H1 (cell line): ENCODE results near the gene KCND3. TPM values are rescaled to one million over a fixed set of nuclear protein-coding genes. Genes with fewer than 3 reads are reported as not detected.

Source experiments
- CTCF ChIA-PET: fragments of 300-600 bp; sonication (Branson Sonifier 250); formaldehyde crosslinking; loops from one replicate; lab custom pipeline; 2021; ENCODE audit not compliant: partially characterized antibody; lab: Charles Lee
- POLR2A ChIA-PET: fragments of 300-600 bp; sonication (Branson Sonifier 250); formaldehyde crosslinking; loops from one replicate; lab custom pipeline; 2021; ENCODE audit warnings: inconsistent platforms; ENCODE audit not compliant: partially characterized antibody; lab: Charles Lee
- DNase-seq, 2 experiments: peaks; one replicate each; pipeline versions ENCODE4 v3.0.0 to v3.0.0-alpha.2; 2010 to 2022; ENCODE audit warnings: low spot score in 2 of 2, low read depth in 1 of 2, mixed read lengths in 1 of 2
- FAIRE-seq: peaks from 2 replicates; lab custom pipeline; 2011; peaks lifted over from hg19 to GRCh38; lab: Jason Lieb, UNC
- H2AFZ ChIP-seq: 2 replicates; pipeline ENCODE4 v1.8.1; 2012; ENCODE audit warnings: low read length, inconsistent platforms
- H2AK5ac ChIP-seq: 2 replicates; pipeline ENCODE4 v1.6.1; 2013; ENCODE audit warnings: low read depth, low read length
- H2BK120ac ChIP-seq: replicated peaks from 2 replicates; pipeline ENCODE3; 2013; ENCODE audit warnings: low read depth, low read length, inconsistent platforms
- H2BK12ac ChIP-seq: 2 replicates; pipeline ENCODE4 v1.6.1; 2013; ENCODE audit warnings: low read depth, low read length
- H2BK15ac ChIP-seq: 2 replicates; pipeline ENCODE4 v1.6.1; 2013; ENCODE audit warnings: low read length
- H2BK20ac ChIP-seq: 2 replicates; pipeline ENCODE4 v1.6.1; 2013; ENCODE audit warnings: low read length
- H2BK5ac ChIP-seq: 2 replicates; pipeline ENCODE4 v1.6.1; 2013; ENCODE audit warnings: low read depth, low read length
- H3K14ac ChIP-seq: 2 replicates; pipeline ENCODE4 v1.6.1; 2013; ENCODE audit warnings: inconsistent platforms; ENCODE audit not compliant: insufficient read length
- H3K18ac ChIP-seq: 2 replicates; pipeline ENCODE4 v1.6.1; 2013; ENCODE audit warnings: low read length; ENCODE audit errors: extremely low read depth
- H3K23ac ChIP-seq: 2 replicates; pipeline ENCODE4 v1.6.1; 2013; ENCODE audit warnings: inconsistent platforms; ENCODE audit not compliant: insufficient read length
- H3K23me2 ChIP-seq: 2 replicates; pipeline ENCODE4 v1.6.1; 2013; ENCODE audit warnings: low read depth, low read length
- H3K27ac ChIP-seq: 2 replicates; pipeline ENCODE4 v1.6.1; 2011; ENCODE audit warnings: low read depth, low read length, inconsistent platforms
- H3K27me3 ChIP-seq, 4 experiments: replicated peaks in 1 of 4; 1 replicate in 1 of 4; 2 replicates in 3 of 4; pipeline versions ENCODE4 v1.6.1 to v1.8.1; 2011 to 2013; ENCODE audit warnings: low read length in 3 of 4, mild to moderate bottlenecking in 3 of 4, inconsistent platforms in 2 of 4, mixed read lengths in 2 of 4, moderate library complexity in 1 of 4; ENCODE audit not compliant: control insufficient read depth in 3 of 4, insufficient read depth in 3 of 4; ENCODE audit errors: extremely low read depth in 1 of 4
- H3K36me3 ChIP-seq, 4 experiments: 2 replicates each; pipeline versions ENCODE4 v1.6.1 to v1.8.1; 2011 to 2013; ENCODE audit warnings: mild to moderate bottlenecking in 4 of 4, low read length in 3 of 4, moderate library complexity in 2 of 4, control low read depth in 1 of 4, inconsistent platforms in 1 of 4; ENCODE audit not compliant: insufficient read depth in 4 of 4, control insufficient read depth in 2 of 4
- H3K4ac ChIP-seq: replicated peaks from 2 replicates; pipeline ENCODE3; 2013; ENCODE audit warnings: low read length, low read depth, mixed read lengths, inconsistent platforms; ENCODE audit not compliant: insufficient read length
- H3K4me1 ChIP-seq, 4 experiments: replicated peaks in 1 of 4; 1 replicate in 1 of 4; 2 replicates in 3 of 4; pipeline versions ENCODE4 v1.6.1 to v1.8.1; 2011 to 2013; ENCODE audit warnings: low read length in 3 of 4, inconsistent platforms in 2 of 4, mixed read lengths in 1 of 4; ENCODE audit not compliant: insufficient read depth in 4 of 4, control insufficient read depth in 3 of 4
- H3K4me2 ChIP-seq, 2 experiments: 2 replicates each; pipeline versions ENCODE4 v1.6.1 to v1.8.1; 2011 to 2013; ENCODE audit warnings: low read depth in 2 of 2, low read length in 2 of 2, control low read depth in 1 of 2, inconsistent platforms in 1 of 2, mild to moderate bottlenecking in 1 of 2; ENCODE audit not compliant: insufficient read depth in 1 of 2
- H3K4me3 ChIP-seq, 4 experiments: fragments of 200-600, 300-600 bp in 1 of 4; sonication (generic), shearing (Covaris generic), sonication (Bioruptor Twin) in 1 of 4; 2 replicates each; pipeline versions ENCODE4 v1.5.1 to v1.8.1; 2011 to 2016; ENCODE audit warnings: low read length in 4 of 4, low read depth in 3 of 4, control low read depth in 2 of 4, inconsistent platforms in 2 of 4, mild to moderate bottlenecking in 2 of 4, mixed read lengths in 1 of 4, moderate library complexity in 1 of 4; ENCODE audit not compliant: insufficient read depth in 2 of 4; ENCODE audit errors: extremely low read depth in 1 of 4
- H3K56ac ChIP-seq: replicated peaks from 2 replicates; pipeline ENCODE3; 2013; ENCODE audit warnings: low read depth, mild to moderate bottlenecking, mixed read lengths, low read length, inconsistent platforms; ENCODE audit not compliant: insufficient read length
- H3K79me1 ChIP-seq: 2 replicates; pipeline ENCODE4 v1.6.1; 2013; ENCODE audit warnings: low read depth, low read length, control low read depth
- H3K79me2 ChIP-seq, 2 experiments: 2 replicates each; pipeline versions ENCODE4 v1.6.1 to v1.8.1; 2012 to 2013; ENCODE audit warnings: low read length in 2 of 2, mild to moderate bottlenecking in 2 of 2, inconsistent platforms in 1 of 2; ENCODE audit not compliant: insufficient read depth in 2 of 2, control insufficient read depth in 1 of 2
- H3K9ac ChIP-seq, 4 experiments: replicated peaks in 1 of 4; 1 replicate in 1 of 4; 2 replicates in 3 of 4; pipeline versions ENCODE4 v1.6.1 to v1.8.1; 2011 to 2013; ENCODE audit warnings: low read depth in 3 of 4, low read length in 3 of 4, control low read depth in 2 of 4, mild to moderate bottlenecking in 2 of 4, moderate library complexity in 2 of 4, inconsistent platforms in 1 of 4; ENCODE audit errors: extremely low read depth in 1 of 4
- H3K9me3 ChIP-seq, 2 experiments: 2 replicates each; pipeline versions ENCODE4 v1.6.1 to v1.8.1; 2012 to 2013; ENCODE audit warnings: mild to moderate bottlenecking in 2 of 2, moderate library complexity in 2 of 2, control low read depth in 1 of 2, inconsistent platforms in 1 of 2, low read depth in 1 of 2, low read length in 1 of 2, mixed read lengths in 1 of 2; ENCODE audit not compliant: insufficient read depth in 2 of 2
- H4K20me1 ChIP-seq, 2 experiments: replicated peaks in 1 of 2; 2 replicates each; pipeline versions ENCODE3 to v1.8.1; 2011 to 2013; ENCODE audit warnings: inconsistent platforms in 2 of 2, low read length in 2 of 2, mild to moderate bottlenecking in 1 of 2; ENCODE audit not compliant: insufficient read depth in 2 of 2, control insufficient read depth in 1 of 2
- H4K5ac ChIP-seq: 2 replicates; pipeline ENCODE4 v1.6.1; 2013; ENCODE audit warnings: low read length, low read depth, mixed read lengths, inconsistent platforms; ENCODE audit not compliant: insufficient read length
- H4K8ac ChIP-seq: 2 replicates; pipeline ENCODE4 v1.8.0; 2013; ENCODE audit warnings: mild to moderate bottlenecking, moderate library complexity, low read length, inconsistent platforms; ENCODE audit not compliant: insufficient read depth; ENCODE audit errors: extremely low read depth
- H4K91ac ChIP-seq: replicated peaks from 2 replicates; pipeline ENCODE3; 2013; ENCODE audit warnings: low read length, mixed read lengths, inconsistent platforms; ENCODE audit not compliant: insufficient read length
- CREB1 ChIP-seq: IDR thresholded peaks from 2 replicates; pipeline ENCODE4 v1.6.1; 2012; ENCODE audit warnings: inconsistent platforms
- EZH2 ChIP-seq: fragments of 200-600 bp; sonication (generic); IDR thresholded peaks from 2 replicates; pipeline ENCODE4 v1.7.1; 2012; ENCODE audit warnings: low read depth, mild to moderate bottlenecking, moderate library complexity, low read length, inconsistent platforms; ENCODE audit not compliant: severe bottlenecking
- HDAC6 ChIP-seq: IDR thresholded peaks from one replicate; pipeline ENCODE4 v1.7.1; 2012; ENCODE audit warnings: low read depth, mild to moderate bottlenecking, inconsistent platforms, low read length, moderate library complexity
- KDM4A ChIP-seq: IDR thresholded peaks from one replicate; pipeline ENCODE4 v1.7.1; 2012; ENCODE audit warnings: low read depth, mild to moderate bottlenecking, moderate library complexity, low read length, inconsistent platforms; ENCODE audit not compliant: severe bottlenecking
- KDM5A ChIP-seq: fragments of 200-600 bp; IDR thresholded peaks from 2 replicates; pipeline ENCODE4 v1.7.1; 2012; ENCODE audit warnings: mild to moderate bottlenecking, low read length, inconsistent platforms, mixed read lengths
- NANOG ChIP-seq: IDR thresholded peaks from 2 replicates; pipeline ENCODE4 v1.6.1; 2011; ENCODE audit warnings: low read length, low read depth, mild to moderate bottlenecking, inconsistent platforms; ENCODE audit not compliant: insufficient read depth, poor library complexity, severe bottlenecking
- POLR2AphosphoS5 ChIP-seq: IDR thresholded peaks from 2 replicates; pipeline ENCODE4 v1.6.1; 2011; ENCODE audit warnings: low read depth, low read length
- POU5F1 ChIP-seq: IDR thresholded peaks from 2 replicates; pipeline ENCODE4 v1.6.1; 2011; ENCODE audit warnings: low read depth, mild to moderate bottlenecking, low read length, moderate library complexity
- RFX5 ChIP-seq: IDR thresholded peaks from 2 replicates; pipeline ENCODE4 v1.6.1; 2011; ENCODE audit warnings: low read depth, low read length, improper control_type of control experiment, borderline replicate concordance
- SIRT6 ChIP-seq: IDR thresholded peaks from one replicate; pipeline ENCODE4 v1.7.1; 2012; ENCODE audit warnings: low read length, inconsistent platforms
- SP1 ChIP-seq: IDR thresholded peaks from 2 replicates; pipeline ENCODE4 v1.6.1; 2011; ENCODE audit warnings: low read depth, low read length
- SP2 ChIP-seq: IDR thresholded peaks from 2 replicates; pipeline ENCODE4 v1.6.1; 2012; ENCODE audit warnings: mild to moderate bottlenecking, low read length, inconsistent platforms
- SP4 ChIP-seq: IDR thresholded peaks from 2 replicates; pipeline ENCODE4 v1.6.1; 2012; ENCODE audit warnings: low read length, inconsistent platforms
- TBP ChIP-seq: IDR thresholded peaks from 2 replicates; pipeline ENCODE4 v1.6.1; 2011; ENCODE audit warnings: low read depth, low read length, improper control_type of control experiment
- WGBS, 2 experiments: shearing (Covaris generic) in 1 of 2; methylation state at CpG; one replicate each; pipeline versions ENCODE4 v1.1.6 to v1.1.7; 2013 to 2015; ENCODE audit warnings: low lambda C conversion rate in 2 of 2, mixed read lengths in 2 of 2, inconsistent platforms in 1 of 2, low coverage in 1 of 2, missing lambda C conversion rate in 1 of 2; ENCODE audit not compliant: insufficient replicate concordance in 2 of 2, insufficient coverage in 1 of 2, insufficient read length in 1 of 2; ENCODE audit errors: extremely low coverage in 1 of 2, missing lambda C conversion rate in 1 of 2; 5-methylcytosine and 5-hydroxymethylcytosine counted together
- polyA plus RNA-seq, 7 experiments: library from polyadenylated mRNA; depleted of rRNA in 3 of 7; stranded (reverse) in 5 of 7; unstranded in 2 of 7; fragments of >200 nt in 5 of 7; fragments of 200-250 nt in 2 of 7; gene quantifications; 1 replicate in 5 of 7; 2 replicates in 1 of 7; 4 replicates in 1 of 7; pipeline versions ENCODE4 v1.2.1 to v1.2.3, GENCODE V29; 2011 to 2013; ENCODE audit warnings: missing spikeins in 2 of 7, mixed read lengths in 2 of 7
- total RNA-seq: library from RNA; stranded (reverse); fragmentation: NEBNext Ultra II Directional; extraction: Animal tissue kit (Norgen Biotek cat#: 25700); gene quantifications from 2 replicates; pipeline ENCODE4 v1.2.1, GENCODE V29; 2021

Gene KCND3
- total and polyA plus RNA-seq, 2 of the 8 experiments (the other 6 are each of a cell fraction or from before 2014, with no cell fraction given) = 0.14 to 0.48 TPM

DNA sequence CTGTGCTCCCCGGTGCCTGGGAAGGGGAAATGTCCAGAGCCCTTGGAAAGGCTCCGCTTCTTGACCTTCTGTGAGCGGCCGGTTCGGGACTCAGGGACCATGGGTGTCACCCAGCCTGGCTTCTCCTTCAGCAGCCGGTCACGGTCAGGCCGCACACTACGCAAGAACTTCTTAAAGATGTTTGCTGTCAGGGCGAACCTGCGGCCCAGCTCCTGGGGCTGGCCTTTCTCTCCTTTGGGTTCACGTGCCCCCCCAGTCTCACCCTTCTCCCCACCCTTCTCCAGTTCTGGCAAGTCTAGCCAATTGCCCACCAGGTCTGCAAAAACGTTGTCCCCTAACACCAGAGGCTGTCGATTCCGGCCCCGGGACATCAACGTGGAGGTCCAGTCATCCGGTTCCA, 262.4 kb downstream of the KCND3 start:
- no peaks in the 10 kb centered on the region for H3K9me3 ChIP-seq
- TF ChIP-seq KDM5A = no peak
- TF ChIP-seq KDM4A = no peak
- TF ChIP-seq POU5F1 = no peak
- TF ChIP-seq SP4 = no peak
- TF ChIP-seq SIRT6 = no peak
- no peak for TF ChIP-seq NANOG
- TF ChIP-seq CREB1 = no peak
- TF ChIP-seq EZH2 = no peak
- TF ChIP-seq TBP = no peak
- TF ChIP-seq SP1 = no peak
- TF ChIP-seq RFX5 = no peak
- no peak for TF ChIP-seq HDAC6
- TF ChIP-seq POLR2AphosphoS5 = no peak
- no peak for TF ChIP-seq SP2
- peaks cover 0 to 4% (median 2%) of the 10 kb centered on the region in 4 experiments; a peak in 3 of 8 replicates for H3K36me3 ChIP-seq
- H3K79me1 ChIP-seq = peaks cover 11% of the 10 kb centered on the region
- no peaks in the 10 kb centered on the region; the same call in 1 of the 2 replicates for H3K23me2 ChIP-seq
- H4K5ac ChIP-seq = no peak overlapping the region
- H3K4me2 ChIP-seq = no peak overlapping the region
- 92% methylated on average over 14 of the region's 18 CpGs; no CpG with 5 or more reads in 1 of the 2 experiments for WGBS, 2 experiments
- no peak overlapping the region for H2AFZ ChIP-seq
- no peak overlapping the region for H3K23ac ChIP-seq
- H4K91ac ChIP-seq = no peak overlapping the region
- no peak overlapping the region for H3K18ac ChIP-seq
- H2AK5ac ChIP-seq = no peak overlapping the region
- no peak overlapping the region for H2BK5ac ChIP-seq
- H2BK12ac ChIP-seq = no peak overlapping the region
- no peak overlapping the region for H3K14ac ChIP-seq
- no peak overlapping the region for H2BK15ac ChIP-seq
- H2BK20ac ChIP-seq = no peak overlapping the region
- no peak for DNase-seq
- no peak overlapping the region for H3K9ac ChIP-seq
- ChIA-PET CTCF (interaction anchor here (40.4 to 42.0 kb wide), 2 partner anchors 3 to 17 kb away, joined by 1070 read pairs; partner anchors contain the start of genes DDX20 and INKA2), POLR2A (interaction anchor here (1.0 to 18.0 kb wide), 3 partner anchors 10 to 28 kb away, joined by 3 to 343 read pairs (median 7); partner anchors contain the start of gene INKA2)
- no peak overlapping the region for H3K4me3 ChIP-seq
- no peak overlapping the region for H3K27ac ChIP-seq
- no peak overlapping the region for H3K56ac ChIP-seq
- H2BK120ac ChIP-seq = no peak overlapping the region
- peaks cover 3 to 5% of the 10 kb centered on the region in 2 experiments for H4K20me1 ChIP-seq
- no peak for FAIRE-seq
- no peaks in the 10 kb centered on the region; a peak in 1 of 7 replicates for H3K27me3 ChIP-seq
- no peak overlapping the region for H3K4ac ChIP-seq
- H3K4me1 ChIP-seq = peaks cover 0 to 20% (median 8%) of the 10 kb centered on the region in 4 experiments; a peak in 5 of 7 replicates
- H3K79me2 ChIP-seq = peaks cover 0 to 18% of the 10 kb centered on the region in 2 experiments; a peak in 2 of 4 replicates
- no peak overlapping the region for H4K8ac ChIP-seq
